GM21529 (cell line): ENCODE measurements around the gene NFKBIA.
A peak's percentile ranks its signal among the peaks of the same experiment; 100 is the strongest.
"Not testable (repeated sequence)": the region's sequence is repeated elsewhere in the genome, so short reads cannot be mapped to it uniquely, and the experiment has no call there.

Experiments
- ATAC-seq: cut with Tn5 transposase; IDR thresholded peaks from one replicate; pipeline ENCODE4 v1.9.1; 2021; ENCODE audit not compliant: unreplicated experiment

NFKBIA gene

DNA sequence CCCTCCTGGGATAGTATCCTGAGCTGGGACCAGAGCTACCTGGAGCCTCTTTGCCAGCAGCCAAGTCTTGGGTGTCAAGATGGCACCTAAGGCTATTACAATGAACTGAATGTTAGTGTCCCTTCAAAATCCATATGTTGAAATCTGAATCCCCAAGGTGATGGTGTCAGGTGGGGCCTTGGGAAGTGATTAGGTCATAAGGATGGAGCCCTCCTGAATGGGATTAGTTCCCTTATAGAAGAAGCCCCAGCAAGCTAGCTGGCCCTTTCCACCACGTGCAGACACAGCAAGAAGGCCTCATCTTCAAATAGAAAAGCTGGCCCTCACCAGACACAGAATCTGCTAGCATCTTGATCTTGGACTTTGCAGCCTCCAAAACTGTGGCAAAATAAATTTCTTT, 12.4 kb downstream of the NFKBIA start:
- ATAC-seq, result no peak

DNA sequence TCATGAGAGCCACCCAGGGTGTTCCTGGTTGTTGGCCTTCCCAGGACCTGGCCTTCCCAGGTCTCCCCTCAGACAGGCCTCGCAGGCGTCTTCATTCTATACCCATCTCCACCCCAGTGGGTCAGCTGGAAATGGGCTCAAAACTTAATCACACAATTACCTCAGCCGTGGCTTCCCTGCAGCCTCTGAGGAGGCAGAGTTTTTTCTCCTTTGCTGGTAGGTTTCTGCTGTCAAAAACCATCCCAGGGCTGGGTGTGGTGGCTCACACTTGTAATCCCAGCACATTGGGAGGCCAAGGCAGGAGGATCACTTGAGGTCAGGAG, 13.2 kb downstream of the NFKBIA start:
- no peak for ATAC-seq

DNA sequence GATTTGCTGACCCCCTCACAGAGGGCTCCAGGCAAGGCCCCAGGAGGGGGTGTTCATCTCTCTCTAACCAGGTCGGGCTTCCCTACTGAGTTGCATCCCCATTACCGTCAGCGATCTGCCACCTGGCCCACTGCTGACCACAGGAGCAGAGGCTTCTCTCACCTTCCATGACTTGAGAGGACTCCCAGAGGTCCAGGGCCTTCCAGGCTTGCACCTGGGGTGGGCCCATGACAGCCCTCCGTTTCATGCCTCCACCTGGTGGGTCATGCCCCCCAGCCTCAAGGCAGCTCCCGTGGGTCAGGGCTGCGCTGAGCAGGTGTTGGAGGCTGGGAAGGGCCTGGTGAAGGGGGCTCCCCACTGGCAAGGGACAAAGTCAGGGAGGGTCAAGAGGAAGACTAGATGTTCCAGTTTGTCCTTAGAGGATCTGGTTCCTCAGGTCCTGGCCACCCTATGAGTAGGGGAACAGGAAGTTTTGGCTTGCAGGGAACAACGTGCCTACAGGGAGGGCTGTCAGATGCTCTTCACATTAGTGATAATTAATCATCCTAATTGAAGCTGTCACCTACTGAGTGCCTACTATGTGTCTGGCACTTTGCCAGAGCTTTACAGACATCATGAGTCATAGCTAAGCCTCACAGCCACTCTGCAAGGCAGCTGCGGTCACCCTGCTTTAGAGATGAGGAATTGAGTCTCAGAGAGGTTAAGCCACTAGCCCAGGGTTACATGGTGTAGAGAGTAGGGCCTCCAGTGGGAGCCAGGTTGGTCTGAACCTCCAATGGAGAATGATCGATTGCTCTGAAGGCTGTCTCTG, 13.8 kb downstream of the NFKBIA start:
- ATAC-seq, result peak; percentile 69

DNA sequence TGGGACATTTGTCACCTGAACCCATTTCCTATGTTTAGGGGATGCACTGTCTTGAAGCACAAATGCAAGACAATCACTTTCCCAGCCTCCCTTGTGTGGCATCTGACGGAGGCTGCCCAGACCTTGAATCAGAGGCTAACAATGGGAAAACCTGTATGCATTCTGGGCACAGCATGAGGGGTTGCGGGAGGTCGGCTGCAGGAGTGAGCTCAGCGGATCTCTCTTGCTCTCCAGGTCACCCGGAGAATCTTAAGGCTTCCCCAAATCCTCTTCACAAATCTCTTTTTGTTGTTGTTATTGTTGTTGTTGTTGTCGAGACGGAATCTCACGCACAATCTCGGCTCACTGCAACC, 15.3 kb downstream of the NFKBIA start:
- no peak for ATAC-seq

DNA sequence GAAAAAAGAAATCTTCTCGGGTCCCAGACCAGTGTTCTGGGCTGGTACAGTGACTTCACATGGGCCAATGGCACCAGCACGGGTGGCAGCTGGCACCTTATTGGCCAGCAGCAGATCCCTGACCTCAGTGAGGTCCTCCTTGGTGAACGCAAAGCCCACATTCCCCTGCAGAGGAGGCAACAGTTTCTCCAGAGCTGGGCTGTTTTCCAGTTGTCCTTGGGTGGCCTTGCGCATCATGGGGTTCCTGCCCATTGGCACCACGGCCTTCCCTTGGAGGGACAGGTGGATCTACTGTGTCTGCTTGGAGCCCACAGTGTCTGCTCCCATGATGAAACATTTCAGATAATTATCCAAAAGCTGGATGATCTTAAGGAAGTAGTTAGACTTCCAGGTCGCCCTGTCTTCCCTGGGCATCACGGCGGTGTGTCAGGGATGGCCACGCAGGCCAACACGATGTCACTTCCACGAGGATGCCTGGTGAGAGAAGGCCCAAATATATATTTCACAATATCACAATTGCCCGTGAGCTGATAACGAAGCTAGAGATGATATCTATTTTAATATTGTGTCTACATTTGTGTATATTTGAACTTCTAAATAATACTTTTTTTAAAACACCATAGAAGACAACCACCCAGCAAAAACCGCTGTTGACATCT, 15.8 kb downstream of the NFKBIA start:
- no peak for ATAC-seq

DNA sequence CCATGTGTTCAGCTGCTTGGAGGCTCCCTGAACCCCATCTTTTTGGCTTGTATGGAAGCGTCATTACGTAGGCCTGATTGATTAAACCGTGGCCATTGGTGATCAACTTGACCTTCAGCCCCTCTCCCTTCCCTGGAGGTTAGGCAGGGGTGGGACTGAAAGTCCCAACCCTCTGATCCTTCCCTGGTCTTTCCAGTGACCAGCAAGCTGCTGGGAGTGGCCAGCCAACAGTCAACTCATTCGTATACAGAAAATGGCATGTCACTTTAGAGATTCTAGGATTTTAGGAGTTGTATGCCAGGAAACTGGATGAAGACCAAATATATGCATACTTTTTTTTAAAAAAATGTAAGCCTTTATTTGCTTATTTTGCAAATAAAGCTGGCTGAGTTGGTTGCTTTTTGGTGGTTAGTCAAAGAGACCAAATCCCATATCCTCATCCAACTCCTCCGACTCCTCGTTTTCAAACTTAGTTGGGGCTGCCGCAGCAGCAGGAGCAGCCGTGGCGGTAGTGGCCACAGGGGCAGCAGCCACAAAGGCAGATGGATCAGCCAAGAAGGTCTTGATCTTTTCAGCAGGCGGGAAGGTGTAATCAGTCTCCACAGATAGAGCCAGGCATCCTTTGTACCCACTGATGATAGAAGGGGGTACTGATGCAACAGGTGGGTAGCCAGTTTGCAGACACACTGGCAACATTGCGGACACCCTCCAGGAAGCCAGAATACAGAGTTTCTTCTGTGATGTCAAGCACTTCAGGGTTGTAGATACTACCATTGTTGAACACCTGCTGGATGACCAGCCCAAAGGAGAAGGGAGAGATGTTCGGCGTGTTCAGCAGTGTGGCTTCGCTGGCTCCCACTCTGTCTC, 16.6 kb downstream of the NFKBIA start:
- no peak for ATAC-seq

DNA sequence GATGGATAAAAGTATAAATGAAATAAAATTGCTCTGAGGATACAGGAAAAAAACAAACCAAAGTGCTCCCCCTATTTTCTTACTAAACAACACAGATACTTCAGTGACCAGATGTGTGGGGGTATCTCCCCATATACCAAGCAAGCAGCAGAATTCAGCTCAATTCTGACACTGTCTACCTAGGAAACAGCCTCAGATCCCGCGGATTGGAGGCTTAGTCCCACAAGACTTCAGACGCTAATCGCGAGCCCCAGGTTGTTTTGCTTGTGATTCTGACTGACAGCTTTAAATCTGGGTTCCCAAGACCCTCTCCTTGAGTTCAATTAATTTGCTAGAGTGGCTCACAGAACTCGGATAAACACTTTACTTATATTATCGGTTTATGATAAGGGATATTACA, 17.3 kb downstream of the NFKBIA start:
- ATAC-seq, result no peak

DNA sequence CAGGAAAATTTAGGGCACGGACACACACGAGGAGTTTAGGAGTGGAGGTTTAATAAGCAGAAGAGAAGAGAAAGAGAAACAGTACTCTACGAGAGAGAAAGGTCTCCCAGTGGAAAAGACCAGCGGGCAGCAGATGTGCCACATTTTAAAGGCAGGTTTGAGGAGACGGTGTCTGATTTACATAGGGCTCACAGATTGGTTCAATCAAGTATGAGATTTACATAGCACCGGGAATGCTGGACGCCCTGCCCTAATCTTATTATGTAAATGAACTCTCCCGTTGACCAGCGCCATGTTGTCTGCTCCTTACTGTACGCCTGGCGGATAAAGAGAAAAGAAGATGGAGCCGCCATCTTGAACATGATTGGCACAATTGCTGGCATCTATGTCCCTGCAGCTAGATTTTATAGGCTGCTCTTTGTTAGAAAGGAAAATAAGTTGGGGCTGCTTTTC, 17.9 kb downstream of the NFKBIA start:
- ATAC-seq, result no peak

DNA sequence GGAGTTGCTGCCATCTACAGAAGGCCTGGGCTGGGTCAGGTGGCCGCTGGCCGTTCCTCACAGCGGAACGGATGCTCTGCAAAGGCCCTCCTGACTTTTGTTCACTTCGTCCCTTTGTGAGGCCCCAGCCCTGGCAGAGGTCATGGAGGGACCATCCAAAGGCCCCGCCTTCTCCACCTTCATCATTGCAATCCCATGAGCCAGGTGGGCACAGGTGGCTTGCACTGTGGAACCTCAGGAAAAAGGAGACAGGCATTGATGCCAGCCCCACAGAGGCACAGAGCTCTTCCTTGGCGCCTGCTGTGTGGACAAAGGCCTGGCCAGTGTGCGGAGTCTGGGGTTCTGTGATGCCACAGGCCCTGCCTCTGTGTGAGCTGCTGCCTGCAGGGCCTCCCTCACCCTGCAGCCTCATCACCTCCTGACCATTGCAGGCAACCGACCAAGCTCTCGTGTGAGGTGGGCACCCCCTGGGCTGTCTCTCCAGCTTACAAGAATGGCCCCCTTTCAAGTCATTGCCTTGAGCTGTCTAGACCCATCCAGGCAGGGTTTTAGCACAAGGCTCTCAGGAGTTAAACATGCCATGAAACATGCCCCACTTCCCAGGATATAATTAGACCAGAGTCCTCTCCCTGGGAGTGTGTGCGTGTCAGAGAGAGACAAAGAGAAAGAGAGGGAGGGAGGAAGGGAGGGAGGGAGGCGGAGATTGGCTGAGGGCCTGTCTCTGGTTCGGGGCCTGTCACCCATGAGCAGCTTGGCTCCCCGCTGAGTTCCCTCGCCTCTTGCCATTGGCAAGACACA, 19.3 kb downstream of the NFKBIA start:
- no peak for ATAC-seq

DNA sequence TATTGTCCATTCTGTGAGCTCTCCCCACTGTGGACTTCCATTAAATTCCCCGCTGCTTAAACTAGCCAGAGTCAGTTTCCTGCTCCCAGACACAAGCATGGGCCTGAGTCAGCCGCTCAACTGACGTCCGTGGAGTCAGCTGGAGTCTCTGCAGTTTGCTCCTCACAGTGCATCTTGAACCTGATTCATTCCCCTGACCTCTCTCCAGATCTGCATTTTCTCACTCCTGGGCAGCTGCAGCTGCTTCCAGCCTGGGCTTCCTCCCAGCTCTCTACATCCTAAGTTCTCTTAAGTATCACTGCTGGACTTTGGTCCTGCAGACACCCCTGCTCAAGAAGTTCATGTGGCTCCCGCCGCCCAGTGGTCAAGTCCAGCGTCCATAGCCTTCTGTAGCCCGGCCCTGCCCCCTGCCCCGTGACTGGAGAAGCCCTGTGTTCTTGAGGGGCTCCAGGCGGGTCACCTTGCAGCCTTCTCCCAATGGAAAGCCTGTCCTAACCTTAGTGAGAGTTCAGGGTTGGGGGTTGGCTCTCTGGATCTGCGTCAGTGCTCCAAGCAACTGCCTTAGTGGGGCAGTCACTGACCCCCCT, 20.0 kb downstream of the NFKBIA start:
- no peak for ATAC-seq

DNA sequence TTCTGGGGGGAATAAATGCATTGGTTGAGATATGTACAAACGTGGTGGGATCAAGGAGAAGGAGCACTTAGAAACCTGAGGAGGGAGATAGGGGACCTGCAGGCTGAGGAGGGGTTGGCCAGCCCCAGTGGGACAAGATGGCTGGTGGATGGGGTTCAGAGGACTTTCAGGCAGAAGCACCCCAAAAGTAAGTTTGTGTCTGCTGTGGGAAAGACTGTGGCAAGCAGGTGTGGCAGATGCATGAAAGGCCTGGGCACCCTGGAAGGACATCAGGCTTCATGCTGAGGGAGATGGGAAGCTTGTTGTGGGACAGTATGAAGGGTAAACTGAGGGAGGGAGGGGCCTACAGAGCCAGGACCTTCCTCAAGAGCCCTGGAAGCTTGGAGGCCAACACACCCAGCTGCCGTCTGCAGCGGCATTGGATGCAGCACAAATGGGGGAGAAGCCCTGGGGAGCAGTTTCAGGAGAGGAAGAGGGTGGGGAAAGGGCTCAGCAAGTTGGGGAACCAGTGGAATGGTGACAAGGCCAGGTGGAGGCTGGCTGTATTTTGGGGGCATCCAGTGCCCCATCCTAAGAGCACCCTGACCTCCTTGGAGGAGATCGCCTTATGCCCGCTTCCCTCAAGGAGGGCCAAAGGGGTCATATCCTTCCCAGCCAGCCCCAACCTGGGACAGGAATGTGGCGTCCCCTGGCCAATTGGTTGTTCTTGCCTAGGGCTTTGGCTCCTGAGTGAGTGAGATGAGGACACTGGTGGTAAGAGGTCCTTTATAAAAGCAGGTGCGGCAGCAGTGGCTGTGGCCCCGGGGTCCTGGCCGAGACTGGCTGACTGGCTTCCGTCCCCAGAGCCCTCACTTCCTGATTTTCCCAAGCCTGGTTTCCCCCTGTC, 20.7 kb downstream of the NFKBIA start:
- no peak for ATAC-seq

DNA sequence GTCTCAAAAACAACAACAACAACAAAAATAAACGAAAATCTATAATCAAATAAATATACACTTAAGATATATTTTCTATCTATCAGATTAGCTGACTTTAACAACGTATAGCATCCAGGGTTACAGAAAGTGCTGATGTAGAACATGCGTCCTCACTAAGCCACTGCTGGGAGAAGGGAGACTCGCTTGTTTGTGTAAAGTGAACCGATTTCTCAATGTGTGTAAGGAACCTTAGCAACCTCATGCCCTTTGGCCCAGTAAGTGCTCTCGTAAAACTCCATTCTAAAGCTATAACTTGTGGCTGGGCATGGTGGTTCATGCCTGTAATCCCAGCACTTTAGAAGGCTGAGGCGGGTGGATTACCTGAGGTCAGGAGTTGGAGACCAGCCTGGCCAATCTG, 23.8 kb downstream of the NFKBIA start:
- no peak for ATAC-seq

DNA sequence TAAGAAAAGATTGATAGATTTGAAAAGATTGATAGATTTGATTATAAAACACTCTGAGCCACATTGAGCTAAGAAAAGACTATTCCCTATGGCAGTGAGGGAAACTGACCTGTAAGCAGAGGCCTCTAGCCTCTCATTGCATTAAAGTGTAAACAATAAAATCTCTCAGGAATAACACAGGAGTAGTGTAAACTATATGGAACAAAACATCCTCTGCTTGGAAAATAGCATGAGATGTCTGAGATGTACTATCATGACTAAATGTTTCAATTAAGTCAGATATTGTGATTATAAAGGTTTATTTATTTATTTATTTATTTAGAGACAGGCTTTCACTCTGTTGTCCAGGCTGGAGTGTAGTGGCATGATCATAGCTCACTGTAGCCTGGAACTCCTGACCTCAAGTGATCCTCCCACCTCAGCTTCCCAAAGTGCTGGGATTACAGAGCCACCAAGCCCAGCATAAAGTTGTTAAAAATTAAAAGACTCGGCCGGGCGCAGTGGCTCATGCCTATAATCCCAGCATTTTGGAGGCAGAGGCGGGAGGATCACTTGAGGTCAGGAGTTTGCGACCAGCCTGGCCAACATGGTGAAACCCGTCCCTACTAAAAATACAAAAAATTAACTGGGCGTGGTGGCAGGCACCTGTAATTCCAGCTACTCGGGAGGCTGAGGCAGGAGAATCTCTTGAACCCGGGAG, 25.2 kb downstream of the NFKBIA start:
- not testable (repeated sequence) for ATAC-seq

DNA sequence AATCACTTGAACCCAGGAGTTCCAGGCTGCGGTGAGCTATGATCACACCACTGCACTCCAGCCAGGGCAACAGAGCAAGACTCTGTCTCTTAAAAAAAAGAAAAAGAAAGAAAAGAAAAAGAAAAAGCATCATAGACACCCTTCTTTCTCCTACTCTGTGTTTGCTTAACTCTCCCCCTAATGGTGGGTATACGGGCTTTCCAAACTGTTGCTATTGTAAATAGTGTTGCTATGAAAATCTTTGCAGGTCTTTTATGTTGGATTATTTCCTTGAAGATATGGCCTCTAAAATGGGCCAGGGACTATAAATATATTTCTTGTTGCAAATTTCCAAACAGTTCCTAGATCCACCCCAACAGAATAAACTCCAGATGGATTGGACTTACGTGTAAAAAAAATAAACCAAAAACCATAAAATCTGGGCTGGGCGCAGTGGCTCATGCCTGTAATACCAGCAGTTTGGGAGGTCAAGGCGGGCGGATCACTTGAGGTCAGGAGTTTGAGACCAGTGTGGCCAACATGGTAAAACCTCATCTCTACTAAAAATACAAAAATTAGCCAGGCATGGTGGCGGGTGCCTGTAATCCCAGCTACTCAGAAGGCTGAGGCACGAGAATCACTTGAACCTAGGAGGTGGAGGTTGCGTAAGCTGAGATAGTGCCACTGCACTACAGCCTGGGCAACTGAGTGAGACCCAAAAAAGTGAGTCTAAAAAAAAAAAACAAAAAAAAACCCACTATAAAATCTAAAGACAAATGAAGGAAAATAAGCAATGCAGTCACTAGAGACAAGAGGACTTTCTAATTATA, 25.9 kb downstream of the NFKBIA start:
- no peak for ATAC-seq

DNA sequence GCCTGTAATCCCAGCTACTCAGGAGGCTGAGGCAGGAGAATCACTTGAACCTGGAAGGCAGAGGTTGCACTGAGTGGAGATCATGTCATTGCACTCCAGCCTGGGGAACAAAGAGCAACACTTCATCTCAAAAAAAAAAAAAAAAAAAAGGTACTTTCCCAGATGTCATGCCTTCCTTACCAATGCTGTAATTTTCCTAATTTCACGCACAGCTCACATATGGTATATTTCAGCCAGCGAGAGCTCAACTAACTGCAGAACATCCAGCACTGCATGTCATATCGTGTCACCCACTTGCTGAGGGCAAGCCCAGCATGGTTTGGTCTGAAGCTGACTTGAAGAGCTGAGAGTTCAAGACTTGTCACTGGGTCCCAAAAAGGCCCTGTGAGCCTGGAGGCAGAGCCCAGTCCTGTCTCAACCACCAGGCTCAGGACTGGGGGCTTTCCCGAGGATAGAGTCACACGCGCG, 29.0 kb downstream of the NFKBIA start:
- no peak for ATAC-seq

DNA sequence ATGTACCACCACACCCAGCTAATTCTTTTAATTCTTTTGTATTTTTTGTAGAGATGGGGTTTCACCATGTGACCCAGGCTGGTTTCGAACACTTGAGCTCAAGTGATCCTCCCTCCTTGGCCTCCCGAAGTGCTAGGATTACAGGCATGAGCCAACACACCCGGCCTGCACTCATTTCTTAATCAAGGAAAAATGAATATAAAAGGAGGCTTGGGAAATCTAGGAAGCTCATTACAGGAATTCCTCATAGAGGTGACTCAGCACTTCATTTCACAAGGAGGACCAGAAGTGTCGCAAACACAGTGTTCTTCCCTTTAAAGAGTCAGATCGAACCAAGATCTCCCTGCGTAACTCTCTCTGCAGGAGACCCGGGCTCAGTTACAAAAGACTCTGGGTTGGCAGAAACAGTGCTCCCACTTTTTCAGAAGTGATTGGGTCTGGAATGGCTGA, 30.3 kb downstream of the NFKBIA start:
- ATAC-seq, result no peak

DNA sequence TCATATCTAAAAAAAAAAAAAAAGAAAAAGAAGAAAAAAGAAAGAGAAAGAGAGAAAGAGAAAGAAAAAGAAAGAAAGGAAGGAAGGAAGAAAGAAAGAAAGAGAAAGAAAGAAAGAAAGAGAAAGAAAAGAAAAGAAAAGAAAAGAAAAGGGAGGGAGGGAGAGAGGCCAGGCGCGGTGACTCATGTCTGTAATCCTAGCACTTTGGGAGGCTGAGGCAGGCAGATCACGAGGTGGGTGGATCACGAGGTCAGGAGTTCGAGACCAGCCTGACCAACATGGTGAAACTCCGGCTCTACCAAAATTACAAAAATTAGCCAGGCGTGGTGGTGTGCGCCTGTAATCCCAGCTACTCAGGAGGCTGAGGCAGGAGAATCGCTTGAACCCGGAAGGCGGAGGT, 31.3 kb downstream of the NFKBIA start:
- ATAC-seq, result not testable (repeated sequence)

DNA sequence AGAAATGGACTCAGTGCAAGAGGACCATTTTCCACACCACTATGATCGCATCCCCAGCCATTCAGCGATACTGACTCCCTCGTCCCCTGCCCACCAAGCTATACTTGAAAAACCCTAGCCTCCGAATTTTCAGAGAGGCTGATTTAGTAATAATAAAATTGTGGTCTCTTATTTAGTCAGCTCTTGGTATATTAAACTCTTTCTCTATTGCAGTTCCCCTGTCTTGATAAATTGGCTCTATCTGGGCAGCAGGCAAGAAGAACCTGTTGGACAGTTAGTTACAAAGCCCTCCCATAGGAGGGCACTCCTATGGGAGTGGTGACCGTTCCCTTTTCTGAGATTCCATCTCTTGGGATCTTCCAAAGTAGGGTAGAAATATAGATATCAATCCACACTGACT, 33.6 kb downstream of the NFKBIA start:
- ATAC-seq, result no peak
